Activated CD4-positive, alpha-beta T cell treated with anti-CD3 and anti-CD28 coated beads for 1 hour (primary cell): ENCODE results near the gene SMURF1.
"Not testable (repeated sequence)": the region's sequence is repeated elsewhere in the genome, so short reads cannot be mapped to it uniquely, and the experiment has no call there.

Experiments
- DNase-seq: peaks from one replicate; pipeline ENCODE4 v3.0.0-alpha.2; 2020

SMURF1 gene

GRCh38 chr7:99120916-99121315 lies 23.0 kb downstream of the SMURF1 start:
- no peak for DNase-seq

GRCh38 chr7:99120501-99120900 lies 23.4 kb downstream of the SMURF1 start:
- no peak for DNase-seq

GRCh38 chr7:99118077-99118476 lies 25.8 kb downstream of the SMURF1 start:
- DNase-seq: no peak

GRCh38 chr7:99116144-99116543 lies 27.8 kb downstream of the SMURF1 start:
- DNase-seq: no peak

GRCh38 chr7:99115379-99115778 lies 28.5 kb downstream of the SMURF1 start:
- DNase-seq: no peak

GRCh38 chr7:99112979-99113378 lies 30.9 kb downstream of the SMURF1 start:
- DNase-seq: no peak

GRCh38 chr7:99112097-99112496 lies 31.8 kb downstream of the SMURF1 start:
- DNase-seq: no peak

- no peak for DNase-seq
Measured at GRCh38 chr7:99111591-99111990, 32.3 kb downstream of the SMURF1 start.

- DNase-seq: no peak
Measured at GRCh38 chr7:99109108-99110051, 34.5 kb downstream of the SMURF1 start.

GRCh38 chr7:99108613-99109012 lies 35.3 kb downstream of the SMURF1 start:
- no peak for DNase-seq

- no peak for DNase-seq
Measured at GRCh38 chr7:99106821-99107241, 37.1 kb downstream of the SMURF1 start.

GRCh38 chr7:99106411-99106810 lies 37.5 kb downstream of the SMURF1 start:
- DNase-seq: no peak

GRCh38 chr7:99105756-99106155 lies 38.2 kb downstream of the SMURF1 start:
- DNase-seq: no peak

GRCh38 chr7:99104631-99105030 lies 39.3 kb downstream of the SMURF1 start:
- DNase-seq: no peak

- DNase-seq: not testable (repeated sequence)
Measured at GRCh38 chr7:99103836-99104235, 40.1 kb downstream of the SMURF1 start.

GRCh38 chr7:99102809-99103690 lies 40.9 kb downstream of the SMURF1 start:
- no peak for DNase-seq

- no peak for DNase-seq
Measured at GRCh38 chr7:99102361-99102760, 41.5 kb downstream of the SMURF1 start.

GRCh38 chr7:99101516-99101915 lies 42.4 kb downstream of the SMURF1 start:
- not testable (repeated sequence) for DNase-seq

- DNase-seq: no peak
Measured at GRCh38 chr7:99099499-99100077, 44.3 kb downstream of the SMURF1 start.

- DNase-seq: no peak
Measured at GRCh38 chr7:99098824-99099498, 44.9 kb downstream of the SMURF1 start.

- no peak for DNase-seq
Measured at GRCh38 chr7:99098286-99098823, 45.6 kb downstream of the SMURF1 start.

GRCh38 chr7:99097730-99098129 lies 46.2 kb downstream of the SMURF1 start:
- DNase-seq: no peak
